Measurements from ENCODE around the gene IL19.
"Not testable (repeated sequence)": the region's sequence is repeated elsewhere in the genome, so short reads cannot be mapped to it uniquely, and the experiment has no call there.

The IL19 gene

DNA sequence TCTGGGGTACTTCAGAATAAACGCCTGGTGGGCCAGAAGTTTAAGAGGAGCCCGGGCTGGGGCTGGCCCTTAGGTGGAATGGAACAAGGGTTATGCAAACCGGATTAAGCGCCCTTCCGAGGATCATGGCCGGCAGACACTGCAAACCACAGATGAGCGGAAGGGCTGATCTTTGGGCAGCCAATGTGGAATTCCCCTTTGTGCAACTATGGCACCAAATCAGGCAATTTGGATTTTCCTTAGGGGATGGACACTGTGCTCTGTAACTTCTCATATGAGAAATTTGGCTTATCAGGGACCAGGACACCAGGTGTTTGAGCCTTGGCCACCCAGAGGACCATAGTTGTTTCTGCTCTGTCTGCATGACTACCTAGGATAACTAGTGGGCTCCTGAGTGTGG lies 7.5 kb downstream of the IL19 start:
- DNase-seq = peak; percentile 75 to 83 (median 76)

DNA sequence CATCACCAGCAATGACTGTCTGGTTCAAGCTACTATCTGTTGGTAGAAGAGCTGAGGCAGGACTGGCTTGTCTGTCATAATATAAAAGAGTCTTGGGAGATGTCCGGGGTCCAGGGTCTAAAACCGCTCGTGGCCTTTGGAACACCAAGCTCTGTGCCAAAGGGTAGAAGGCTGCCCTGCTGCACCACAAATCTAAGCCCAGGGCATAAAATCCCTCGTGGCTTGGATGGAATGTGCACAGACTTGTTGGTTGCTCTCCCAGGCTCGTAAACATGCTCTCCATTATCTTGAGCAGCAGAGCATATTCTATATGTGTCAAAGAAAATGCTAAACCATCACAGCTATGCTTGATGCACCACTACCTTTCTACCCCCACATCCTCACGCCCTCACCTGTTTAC lies 8.3 kb downstream of the IL19 start:
- not testable (repeated sequence) for DNase-seq

DNA sequence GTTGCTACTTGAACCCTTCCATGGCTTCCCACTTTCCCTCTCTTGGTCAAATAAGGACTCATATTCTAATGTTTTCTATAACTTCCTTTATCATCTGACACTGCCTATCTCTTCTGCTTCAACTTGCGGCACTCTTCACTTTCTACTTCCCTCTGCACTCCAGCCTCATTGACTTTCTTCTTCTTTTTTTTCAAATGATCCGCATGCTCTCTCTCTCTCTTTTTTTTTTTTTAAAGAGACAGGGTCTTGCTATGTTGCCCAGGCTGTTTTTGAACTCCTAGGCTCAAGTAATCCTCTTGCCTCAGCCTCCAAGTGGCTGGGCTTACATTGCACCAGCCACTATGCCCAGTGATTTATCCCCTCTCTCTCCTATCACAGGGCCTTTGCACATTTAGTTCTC lies 9.1 kb downstream of the IL19 start:
- DNase-seq = peak; percentile 28 to 65 (median 61)

DNA sequence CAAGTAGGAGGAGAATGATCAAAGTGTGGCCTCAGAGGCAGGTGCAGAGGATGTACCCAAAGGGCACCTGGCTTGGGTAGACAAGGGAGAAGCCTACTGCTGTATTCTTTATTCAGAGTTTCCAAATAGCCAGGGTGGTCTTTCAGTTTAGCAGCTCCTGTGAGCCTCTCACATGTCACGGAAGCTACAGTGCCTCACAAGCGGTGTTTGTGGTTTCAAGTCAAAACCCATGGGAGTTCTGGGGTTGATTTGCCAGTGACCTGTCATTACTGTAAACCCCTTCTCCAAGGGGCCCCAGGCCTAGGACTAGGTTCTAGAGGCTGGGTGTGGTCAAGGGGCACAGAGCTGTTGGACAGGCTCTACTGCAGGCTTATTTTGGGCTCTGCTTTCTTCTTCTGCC lies 11.9 kb downstream of the IL19 start:
- DNase-seq = no peak

DNA sequence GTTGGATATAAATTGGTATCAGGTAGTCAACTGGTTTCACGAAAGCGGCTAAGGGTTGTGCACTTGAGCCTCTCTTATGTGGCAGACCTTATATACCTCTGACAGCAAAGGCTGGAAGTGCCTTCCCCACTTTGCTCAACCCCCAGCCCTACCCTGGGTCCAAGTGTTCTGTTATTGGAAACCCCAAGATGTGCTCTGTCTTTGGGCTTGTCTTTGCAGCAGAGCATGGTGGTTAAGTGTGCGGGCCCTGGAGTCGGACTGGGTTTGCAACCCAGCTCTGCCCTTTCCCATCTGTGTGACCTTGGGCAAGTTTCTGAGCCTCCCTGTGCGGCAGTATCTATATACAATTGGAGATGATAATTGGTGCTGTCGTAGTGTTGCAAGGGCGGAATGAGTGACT lies 12.9 kb downstream of the IL19 start:
- DNase-seq = no peak

DNA sequence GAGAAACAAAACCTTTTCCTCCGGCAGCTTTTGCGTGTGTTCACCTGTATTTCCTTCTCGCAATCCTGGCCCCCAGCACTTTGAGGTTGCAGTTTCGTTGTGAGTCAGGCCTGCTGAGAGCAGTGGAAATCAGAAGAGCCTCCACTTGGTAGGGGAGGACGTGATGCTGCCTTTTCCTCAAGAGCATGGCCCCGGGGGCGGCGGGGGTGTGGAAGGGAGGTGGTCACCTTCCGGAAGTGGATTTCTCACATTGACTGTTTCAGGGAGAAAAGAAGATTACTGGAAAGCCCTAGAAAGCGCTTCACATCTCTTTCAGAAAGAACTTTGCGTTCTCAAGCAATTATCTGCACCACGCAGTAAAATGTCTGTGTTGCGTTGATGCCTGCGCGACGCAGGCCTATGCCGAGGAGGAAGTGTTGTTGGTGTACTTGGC lies 13.9 kb downstream of the IL19 start:
- DNase-seq = no peak

DNA sequence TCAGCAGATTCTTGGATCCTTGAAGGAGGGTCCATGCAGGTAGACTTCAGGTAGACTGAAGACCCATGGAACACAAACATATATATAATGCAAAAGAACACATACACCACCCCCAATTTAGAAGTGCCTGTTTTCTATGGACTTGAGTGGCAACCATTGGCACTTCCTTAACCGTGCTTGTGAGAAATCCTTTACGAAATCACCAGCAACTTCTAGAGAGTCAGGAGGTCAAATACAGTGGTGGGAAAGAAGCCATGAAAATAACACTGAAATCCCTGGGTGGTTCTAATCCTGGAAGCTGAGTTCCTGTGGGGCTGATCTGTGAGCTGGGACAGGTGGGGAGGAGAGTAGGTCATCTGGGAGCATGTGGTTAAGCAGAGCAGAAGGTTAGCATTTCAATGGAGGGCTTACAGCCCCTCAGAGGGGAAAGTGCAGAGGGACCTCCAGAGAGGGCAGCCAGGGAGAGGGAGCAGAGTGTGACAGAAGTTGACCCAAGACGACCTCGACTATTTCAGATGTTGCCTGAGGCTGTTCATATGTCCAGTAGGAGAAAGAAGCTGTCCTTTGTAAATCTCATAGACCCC lies 14.7 kb downstream of the IL19 start:
- DNase-seq = peak in 2 of 3 donors; percentile 51 to 60

DNA sequence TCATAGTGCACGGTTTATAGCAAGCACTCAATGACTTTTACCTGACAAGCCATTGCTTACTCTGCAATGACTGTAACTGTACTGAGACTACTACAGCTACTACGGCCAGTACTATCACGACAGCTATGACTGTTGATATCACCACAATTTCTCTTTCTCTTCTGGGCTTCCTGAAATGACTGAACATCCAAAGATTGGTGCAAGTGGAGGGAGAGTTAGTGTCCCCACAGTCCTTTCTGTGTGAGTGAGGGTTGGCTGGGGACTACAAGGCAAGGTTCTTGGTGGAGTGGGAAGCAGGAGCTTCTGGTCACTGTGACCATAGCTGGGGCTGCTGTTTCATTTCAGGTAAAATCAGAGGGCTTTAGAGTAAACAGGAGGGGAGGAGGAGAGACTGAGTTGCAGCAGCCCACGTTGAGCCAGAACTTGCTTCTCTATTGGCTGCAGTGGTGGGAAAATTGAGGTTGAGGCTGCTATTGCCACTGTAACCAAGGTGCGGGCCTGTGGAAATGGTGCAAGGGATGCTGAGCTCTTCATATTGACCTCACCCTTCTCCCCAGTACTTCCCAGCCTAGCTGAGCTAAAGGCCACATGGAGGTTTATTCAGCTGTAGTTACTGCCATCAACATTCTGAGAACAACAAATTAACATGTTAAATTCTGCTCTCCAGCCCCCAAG lies 15.8 kb downstream of the IL19 start:
- no peak for DNase-seq

DNA sequence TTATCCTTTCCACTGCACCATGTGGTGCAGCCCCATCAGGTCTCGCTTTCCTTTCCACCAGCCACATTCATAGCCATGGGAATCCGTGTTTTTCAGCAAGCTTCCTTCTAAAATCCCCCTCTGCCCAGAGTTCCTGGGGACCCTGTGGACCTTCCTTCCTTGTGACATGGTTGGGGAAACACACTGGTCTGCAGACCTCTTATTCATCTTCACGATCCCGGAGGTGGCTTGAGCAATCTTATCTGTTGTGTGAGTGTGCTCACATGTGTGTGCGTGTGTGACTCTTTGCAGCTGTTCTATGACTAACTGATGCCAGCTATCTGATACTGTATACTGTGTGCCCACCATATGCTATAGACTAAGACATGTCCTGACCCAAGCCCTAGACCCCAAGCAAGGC lies 17.3 kb downstream of the IL19 start:
- DNase-seq = peak; percentile 87 to 93 (median 88)

DNA sequence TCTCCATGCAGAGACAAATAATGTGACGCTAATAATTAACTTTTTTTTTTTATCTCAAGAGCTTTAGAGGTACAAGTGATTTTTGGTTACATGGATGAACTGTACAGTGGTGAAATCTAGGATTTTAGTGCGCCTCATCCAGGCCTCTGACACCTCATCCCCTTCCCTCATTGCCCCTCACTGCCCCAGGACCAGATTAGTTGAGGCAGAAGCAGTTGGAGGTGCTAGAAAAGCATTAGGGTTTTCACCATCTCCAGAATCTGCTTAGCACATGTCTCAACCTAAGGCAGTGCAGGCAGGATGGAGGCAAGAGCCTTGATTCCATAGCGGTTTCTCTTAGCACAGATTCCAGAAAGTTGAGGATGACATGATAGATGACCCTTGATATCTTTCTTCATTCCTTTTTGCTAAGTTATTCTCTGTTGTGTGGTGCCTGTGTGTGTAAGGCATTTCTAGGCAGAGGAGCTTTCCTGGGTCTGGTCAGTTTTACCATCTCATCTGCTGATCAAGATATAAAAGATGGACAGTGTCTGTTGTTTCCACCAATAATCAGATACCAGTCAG lies 18.0 kb downstream of the IL19 start:
- DNase-seq = no peak

DNA sequence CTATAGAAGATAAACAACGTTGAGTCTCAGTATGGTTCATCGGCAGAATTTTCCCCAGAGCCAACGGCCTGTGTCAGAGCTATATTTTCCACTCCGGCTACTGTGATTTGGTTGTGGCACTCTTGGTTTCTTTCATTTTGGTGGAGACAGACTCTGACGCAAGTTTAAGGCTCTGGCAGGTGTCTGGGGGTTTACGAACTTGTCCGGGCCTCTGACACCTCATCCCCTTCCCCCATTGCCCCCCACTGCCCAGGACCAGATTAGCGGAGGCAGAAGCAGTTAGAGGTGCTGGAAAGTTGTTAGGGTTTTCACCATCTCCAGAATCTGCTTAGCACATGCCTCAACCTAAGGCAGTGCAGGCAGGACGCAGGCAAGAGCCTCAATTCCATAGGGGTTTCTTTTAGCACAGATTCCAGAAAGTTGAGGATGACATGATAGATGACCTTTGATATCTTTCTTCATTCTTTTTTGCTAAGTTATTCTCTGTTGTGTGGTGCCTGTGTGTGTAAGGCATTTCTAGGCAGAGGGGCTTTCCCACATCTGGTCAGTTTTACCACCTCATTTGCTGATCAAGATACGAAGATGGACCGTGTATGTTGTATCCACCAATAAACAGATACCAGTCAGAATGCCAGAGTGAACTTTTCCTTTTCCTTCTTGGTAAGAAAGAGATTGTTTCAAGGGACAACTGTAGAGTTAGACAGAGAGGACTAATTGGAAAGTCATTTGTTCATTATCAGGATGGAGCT lies 20.1 kb downstream of the IL19 start:
- no peak for DNase-seq

DNA sequence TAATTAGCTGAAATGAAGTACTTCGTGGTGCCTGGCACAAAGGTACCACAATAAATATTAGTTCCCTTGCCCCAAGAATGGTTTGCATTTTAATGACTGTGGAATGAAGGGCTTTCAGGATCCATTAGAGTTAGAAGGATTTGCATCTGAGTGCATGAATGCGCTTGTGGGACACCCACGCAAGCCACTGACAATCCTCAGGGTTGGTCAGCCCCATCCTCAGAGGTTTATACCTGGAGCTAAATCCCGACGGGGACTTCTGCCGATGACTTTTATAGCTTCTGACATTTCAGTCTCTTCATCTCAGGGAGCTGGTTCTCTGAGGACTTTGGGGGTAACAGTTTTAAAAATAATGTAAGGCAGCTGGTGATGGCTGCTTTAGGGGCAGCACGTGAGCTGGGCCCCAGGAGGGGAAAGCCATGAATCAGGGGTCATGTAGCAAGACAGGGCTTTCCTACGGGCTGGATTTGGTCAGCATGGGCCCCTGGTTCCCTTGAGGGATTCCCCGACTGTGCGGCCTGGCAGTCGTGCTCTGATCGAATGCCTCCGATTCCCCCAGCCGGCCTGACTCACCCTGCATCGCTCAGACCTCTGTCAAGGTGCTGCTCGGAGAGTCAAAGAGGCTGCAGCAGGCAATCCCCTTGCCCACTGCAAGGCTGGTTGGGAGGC lies 22.5 kb downstream of the IL19 start:
- DNase-seq = peak; percentile 81 to 91 (median 90)

DNA sequence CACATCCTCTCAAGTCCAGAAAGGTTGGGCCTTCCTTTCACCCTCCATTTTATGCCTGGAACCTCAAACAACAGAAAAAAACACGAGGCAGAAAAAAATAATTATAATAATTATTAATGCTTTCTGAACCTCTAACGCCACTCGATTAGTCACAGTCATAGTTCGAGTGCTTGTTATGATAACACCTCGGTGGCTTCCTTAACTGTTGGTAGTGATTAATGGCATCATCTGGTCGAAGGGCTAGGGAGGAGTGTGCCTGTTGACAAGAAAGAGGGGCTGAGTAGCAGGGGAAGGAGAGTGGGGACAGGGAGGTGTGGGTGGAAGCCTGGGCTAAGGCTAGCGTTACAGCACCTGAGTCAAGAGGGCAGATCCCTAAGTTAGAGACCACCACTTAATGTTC lies 23.0 kb downstream of the IL19 start:
- no peak for DNase-seq

DNA sequence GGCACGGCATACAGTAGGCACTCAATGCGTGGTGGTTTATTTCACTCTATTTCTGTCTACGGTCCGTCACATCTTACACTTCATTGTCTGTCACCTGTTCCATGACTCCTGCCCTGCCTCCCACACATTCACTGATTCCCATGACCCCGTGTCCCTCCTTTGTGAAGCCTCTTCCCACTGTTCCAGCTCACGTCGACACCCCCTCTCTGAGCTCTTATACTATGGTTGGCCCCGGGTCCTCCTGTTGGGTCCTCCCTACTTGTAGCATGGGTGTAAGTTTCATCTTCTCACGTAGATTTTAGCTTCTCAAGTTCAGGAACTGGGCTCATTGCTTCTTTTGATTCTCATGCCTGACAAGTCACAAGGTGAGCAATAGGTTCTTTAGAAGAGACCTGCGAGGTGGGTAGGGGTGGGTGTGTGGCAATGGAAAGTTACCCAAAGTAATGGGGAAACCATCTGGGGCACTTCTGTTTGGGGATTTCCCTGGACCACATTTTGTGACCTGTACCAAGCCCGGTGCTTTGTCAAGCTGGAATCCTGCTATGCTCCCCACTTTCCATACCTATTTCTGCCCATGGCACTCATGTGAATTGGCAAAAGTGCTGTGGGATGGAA lies 23.8 kb downstream of the IL19 start:
- DNase-seq = no peak

DNA sequence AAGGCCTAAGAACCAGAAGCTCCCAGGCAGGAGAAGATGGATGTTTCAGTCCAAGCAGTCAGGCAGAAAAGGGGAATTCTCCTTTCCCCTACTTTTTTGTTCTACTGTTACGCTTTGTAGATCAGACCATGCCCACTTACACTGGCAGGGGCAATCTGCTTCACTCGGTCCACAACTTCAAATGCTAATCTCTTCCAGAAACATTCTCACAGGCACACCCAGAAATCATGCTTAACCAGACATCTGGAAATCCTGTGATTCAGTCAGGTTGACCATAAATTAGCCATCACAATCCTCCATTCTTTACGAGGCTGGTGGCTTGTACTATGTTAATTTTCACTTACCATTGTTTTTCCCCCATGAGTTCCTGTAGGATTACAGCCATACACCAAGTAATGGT lies 25.5 kb downstream of the IL19 start:
- no peak for DNase-seq

DNA sequence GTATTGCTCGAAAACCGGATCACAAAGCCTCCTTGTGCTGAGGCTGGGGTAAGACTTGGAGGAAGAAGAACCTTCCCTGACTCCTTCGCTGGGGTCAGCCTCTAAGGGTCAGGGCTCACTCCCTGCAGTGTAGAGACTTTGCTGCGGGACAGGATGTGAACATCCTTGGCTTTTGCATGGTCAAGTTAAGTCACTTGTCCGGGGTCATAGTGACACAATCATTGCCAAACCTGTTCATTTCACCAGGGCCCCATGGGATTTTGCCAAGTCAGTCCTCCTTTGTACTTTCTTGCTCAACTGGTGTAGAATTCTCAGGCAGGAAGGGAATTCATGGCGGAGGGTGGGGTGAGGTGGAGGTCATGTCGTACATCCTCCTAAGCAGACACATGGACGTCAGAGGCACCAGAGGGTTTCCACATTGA lies 26.4 kb downstream of the IL19 start:
- peak in 1 of 3 donors; percentile 55 for DNase-seq

DNA sequence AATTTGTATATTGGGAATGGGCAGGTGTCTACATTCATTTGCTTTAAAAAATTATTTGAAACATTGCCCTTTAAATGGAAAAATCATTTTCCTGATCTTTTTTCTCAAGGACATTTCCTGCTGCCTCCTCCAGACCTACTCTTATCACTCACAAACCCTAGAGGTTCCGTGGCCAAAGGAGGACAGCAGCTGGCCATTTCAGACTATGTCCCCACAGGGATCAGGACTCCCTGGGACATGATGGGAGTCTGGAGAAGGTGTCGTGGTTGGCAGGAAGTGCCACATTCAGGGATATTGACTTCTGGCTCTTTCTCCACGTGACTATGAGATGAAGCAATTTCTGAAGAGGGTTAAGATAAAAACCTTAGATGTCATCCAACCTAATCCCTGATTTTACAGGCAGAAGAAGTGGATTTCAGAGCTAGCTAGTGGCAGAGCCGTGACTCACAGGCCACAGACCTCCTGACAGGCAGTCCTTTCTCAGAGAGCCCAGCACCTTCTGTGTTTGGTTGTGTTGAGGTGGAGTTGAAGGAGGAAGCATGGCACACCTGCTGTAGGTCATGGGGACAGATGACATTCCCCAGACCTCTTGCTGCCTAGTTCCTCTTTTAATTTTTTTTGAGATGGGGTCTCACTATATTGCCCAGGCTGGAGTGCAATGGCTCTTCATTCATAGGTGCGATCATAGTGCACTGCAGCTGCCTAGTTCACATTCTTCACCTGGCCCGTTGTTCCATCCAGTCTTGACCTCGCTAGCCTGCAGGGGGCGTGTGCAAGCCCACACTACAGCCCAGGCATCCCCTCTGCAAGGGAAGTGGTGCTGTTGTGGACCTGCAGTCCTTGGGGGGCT lies 27.2 kb downstream of the IL19 start:
- DNase-seq = peak in 1 of 3 donors; percentile 40

DNA sequence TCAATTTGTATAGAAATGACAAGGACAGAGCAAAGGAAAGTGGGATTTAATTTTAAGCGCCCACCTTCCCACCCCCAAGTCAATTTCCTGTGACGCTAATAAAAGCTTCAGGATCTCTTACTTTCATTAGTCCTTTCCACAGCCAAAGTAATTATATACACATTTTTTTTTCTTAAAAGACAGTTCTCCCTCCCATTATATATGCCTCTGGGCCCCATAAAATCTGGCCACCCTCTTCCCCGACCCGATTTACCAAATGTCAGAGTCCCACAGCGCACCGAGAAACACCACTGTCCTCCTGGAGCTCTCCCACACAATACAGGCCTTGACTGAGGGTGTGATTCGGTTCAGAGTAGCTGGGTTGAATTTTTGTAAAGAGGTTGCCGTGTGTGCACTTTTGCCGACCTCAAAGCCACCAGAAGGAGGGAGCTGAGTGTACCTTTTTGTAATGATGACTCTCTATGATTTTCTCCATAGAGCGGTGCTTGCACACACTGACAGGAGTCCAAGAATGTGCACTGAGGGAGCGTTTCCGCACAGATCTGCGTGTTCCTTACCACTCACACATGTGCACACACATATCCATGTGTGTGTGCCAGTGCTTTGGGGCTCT lies 27.9 kb downstream of the IL19 start:
- no peak for DNase-seq

DNA sequence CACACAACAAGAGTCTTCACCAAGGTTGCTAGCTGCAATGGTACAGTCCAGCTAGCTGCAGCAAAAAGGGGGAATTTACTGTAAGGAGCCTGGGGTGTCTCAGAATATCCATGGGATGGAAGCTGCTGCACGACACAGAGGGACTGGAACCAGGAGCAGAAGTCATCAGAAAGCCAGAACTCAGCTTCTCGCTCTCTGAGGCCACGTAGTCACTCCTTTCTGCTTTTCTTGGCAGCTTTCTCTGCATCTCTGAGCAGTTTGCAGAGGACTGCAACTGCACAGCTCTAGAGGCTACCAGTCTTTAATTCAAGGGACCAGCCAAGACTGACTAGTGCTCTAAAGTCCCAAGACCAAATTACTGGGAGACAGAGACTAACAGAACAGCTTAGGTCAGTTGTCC lies 28.7 kb downstream of the IL19 start:
- no peak for DNase-seq

DNA sequence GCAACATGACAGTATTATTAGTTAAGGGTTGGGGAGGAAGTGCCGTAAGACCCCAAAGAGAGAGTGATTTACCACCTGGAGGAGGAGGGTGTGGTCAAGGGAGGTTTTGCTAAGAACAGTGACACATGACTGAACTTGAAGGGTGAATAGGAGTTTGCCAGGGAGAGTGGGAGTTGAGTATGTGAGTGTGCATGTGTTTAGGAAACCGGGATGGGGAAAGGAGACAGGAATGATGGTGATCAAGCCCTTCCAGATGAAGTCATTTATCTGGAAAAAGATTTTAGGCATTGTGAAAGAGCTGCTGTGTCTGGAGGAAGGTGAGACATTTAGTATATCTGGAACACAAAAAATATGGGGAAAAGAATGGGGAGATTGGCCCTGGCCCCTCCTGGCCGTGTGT lies 29.8 kb downstream of the IL19 start:
- DNase-seq = no peak

DNA sequence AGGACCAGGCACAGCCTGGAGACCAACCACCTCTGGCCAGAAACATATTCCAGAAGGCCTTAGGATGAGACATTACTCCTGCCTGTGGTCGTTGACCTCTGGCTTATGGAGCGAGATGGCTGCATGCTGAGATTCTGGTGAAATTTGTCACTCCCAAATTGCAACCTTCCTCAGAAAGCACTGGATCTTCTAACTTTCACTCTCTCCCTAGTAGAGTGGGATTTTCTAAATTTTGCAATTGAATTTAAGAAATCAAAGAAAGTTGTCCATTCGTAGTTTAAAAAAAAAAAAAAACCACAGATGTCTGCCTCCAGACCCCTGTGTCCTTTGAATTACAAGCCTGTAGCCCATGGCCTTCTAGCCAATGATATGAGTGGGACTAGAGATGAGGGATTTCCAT lies 30.3 kb downstream of the IL19 start:
- peak in 2 of 3 donors; percentile 38 to 57 for DNase-seq

Measured in suppressor macrophage treated with lipopolysaccharide for 1 hour (primary cell).